ENCODE data around the gene EML3. TPM values are rescaled to one million over a fixed set of nuclear protein-coding genes. Genes with fewer than 3 reads are reported as not detected.

Gene EML3
- total RNA-seq, 1 experiment from 2014 or later, result 43.7 TPM

- BruUV-seq (replicated peaks), result no TSS peak
- Mint-ChIP-seq H3K27ac (ENCODE audit: low read depth, unreplicated experiment) (no peak overlapping the region), H3K36me3 (ENCODE audit: insufficient read depth, unreplicated experiment) (peaks cover 40% of the 10 kb centered on the region), H3K9me3 (ENCODE audit: unreplicated experiment) (no peaks in the 10 kb centered on the region), H3K4me1 (ENCODE audit: insufficient read depth, unreplicated experiment) (peaks cover 9% of the 10 kb centered on the region), H3K27me3 (ENCODE audit: insufficient read depth, unreplicated experiment) (no peaks in the 10 kb centered on the region), H3K4me3 (ENCODE audit: unreplicated experiment) (no peak overlapping the region)
- DNase-seq (ENCODE audit: unreplicated experiment), result no peak
- ChIA-PET CTCF (interaction anchor here (0.5 to 1.2 kb wide), 6 partner anchors 16 to 587 kb away, joined by 3 to 5 read pairs (median 4); partner anchors contain the start of gene B3GAT3), POLR2A (interaction anchor here (0.7 to 7.1 kb wide), 10 partner anchors 18 to 79 kb away, joined by 3 to 98 read pairs (median 4); partner anchors contain the start of genes B3GAT3, C11orf98, CSKMT and EEF1G)
- intact Hi-C loops (cut with micrococcal nuclease), result loop anchor here (5.0 kb wide), 1 partner anchor 36 kb away; the partner anchor contains the start of genes EML3 and ROM1
- TF ChIP-seq, protein P1, sequence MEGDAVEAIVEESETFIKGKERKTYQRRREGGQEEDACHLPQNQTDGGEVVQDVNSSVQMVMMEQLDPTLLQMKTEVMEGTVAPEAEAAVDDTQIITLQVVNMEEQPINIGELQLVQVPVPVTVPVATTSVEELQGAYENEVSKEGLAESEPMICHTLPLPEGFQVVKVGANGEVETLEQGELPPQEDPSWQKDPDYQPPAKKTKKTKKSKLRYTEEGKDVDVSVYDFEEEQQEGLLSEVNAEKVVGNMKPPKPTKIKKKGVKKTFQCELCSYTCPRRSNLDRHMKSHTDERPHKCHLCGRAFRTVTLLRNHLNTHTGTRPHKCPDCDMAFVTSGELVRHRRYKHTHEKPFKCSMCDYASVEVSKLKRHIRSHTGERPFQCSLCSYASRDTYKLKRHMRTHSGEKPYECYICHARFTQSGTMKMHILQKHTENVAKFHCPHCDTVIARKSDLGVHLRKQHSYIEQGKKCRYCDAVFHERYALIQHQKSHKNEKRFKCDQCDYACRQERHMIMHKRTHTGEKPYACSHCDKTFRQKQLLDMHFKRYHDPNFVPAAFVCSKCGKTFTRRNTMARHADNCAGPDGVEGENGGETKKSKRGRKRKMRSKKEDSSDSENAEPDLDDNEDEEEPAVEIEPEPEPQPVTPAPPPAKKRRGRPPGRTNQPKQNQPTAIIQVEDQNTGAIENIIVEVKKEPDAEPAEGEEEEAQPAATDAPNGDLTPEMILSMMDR (IDR thresholded peaks at IDR 0.05; ENCODE audit: unreplicated experiment), result no peak
Measured at GRCh38 chr11:62648185-62648966, 35.8 kb upstream of the EML3 start.

GRCh38 chr11:62647609-62648005, 35.0 kb upstream of the EML3 start:
- Mint-ChIP-seq H3K36me3 (ENCODE audit: insufficient read depth, unreplicated experiment) (peaks cover 47% of the 10 kb centered on the region), H3K27me3 (ENCODE audit: insufficient read depth, unreplicated experiment) (no peaks in the 10 kb centered on the region), H3K27ac (ENCODE audit: low read depth, unreplicated experiment) (no peak overlapping the region), H3K4me3 (ENCODE audit: unreplicated experiment) (no peak overlapping the region), H3K9me3 (ENCODE audit: unreplicated experiment) (no peaks in the 10 kb centered on the region), H3K4me1 (ENCODE audit: insufficient read depth, unreplicated experiment) (peaks cover 6% of the 10 kb centered on the region)
- POLR2A ChIA-PET, result interaction anchor here (0.7 to 7.1 kb wide), 6 partner anchors 19 to 64 kb away, joined by 3 to 98 read pairs (median 18); partner anchors contain the start of genes B3GAT3, C11orf98, CSKMT and TUT1
- CTCF ChIA-PET, result interaction anchor here (0.6 to 1.1 kb wide), 3 partner anchors 18 to 566 kb away, joined by 3 to 4 read pairs (median 3); no protein-coding TSS in a partner anchor
- no TSS peak for BruUV-seq (replicated peaks)
- no peak for DNase-seq (ENCODE audit: unreplicated experiment)
- TF ChIP-seq, protein P1 (IDR thresholded peaks at IDR 0.05; ENCODE audit: unreplicated experiment), result no peak
- intact Hi-C loops (cut with micrococcal nuclease), result loop anchor here (5.0 kb wide), 1 partner anchor 35 kb away; the partner anchor contains the start of genes EML3 and ROM1

DNA sequence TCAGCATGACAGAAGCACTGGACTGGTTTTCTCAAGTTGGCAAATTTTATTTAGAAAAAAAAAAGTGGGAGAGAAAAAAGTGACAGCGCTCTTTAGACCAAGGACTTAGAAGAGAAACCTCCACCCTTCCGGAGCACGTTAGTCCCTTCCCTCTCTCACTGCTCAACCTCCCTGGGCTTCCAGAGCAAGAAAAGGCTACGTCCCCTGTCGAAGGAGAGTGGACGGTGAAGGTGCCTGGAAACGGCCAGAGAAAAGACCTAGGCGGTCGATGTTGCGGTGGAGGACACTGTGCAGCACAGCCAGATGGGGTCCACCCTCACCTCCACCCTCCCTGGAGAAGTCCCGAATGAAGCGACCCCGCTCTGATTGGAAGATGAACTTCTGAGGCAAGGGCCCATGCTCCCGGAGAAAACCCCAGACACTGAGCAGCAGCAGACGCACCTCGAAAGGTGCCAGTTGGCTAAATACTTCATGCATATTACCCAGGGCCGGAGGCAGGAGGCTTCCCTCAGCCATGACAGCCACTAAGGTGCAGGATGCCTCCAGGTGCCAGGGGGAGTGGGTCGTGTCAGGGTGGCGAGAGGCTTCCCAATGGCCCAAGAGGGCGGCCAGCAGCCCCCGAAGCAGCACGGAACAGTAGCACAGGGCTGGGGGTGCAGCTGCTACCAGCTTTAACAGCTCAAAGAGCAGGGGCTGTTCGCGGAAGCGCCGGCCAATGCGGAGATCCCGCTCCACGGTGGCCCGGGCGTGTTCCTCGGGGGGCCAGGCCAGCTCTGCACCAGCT, 34.4 kb upstream of the EML3 start:
- BruUV-seq (replicated peaks), result no TSS peak
- Mint-ChIP-seq H3K4me1 (ENCODE audit: insufficient read depth, unreplicated experiment) (no peaks in the 10 kb centered on the region), H3K27me3 (ENCODE audit: insufficient read depth, unreplicated experiment) (no peaks in the 10 kb centered on the region), H3K9me3 (ENCODE audit: unreplicated experiment) (no peaks in the 10 kb centered on the region), H3K4me3 (ENCODE audit: unreplicated experiment) (peak overlapping the region; percentile 95), H3K36me3 (ENCODE audit: insufficient read depth, unreplicated experiment) (peaks cover 53% of the 10 kb centered on the region), H3K27ac (ENCODE audit: low read depth, unreplicated experiment) (peak overlapping the region; percentile 92)
- TF ChIP-seq, protein P1 (IDR thresholded peaks at IDR 0.05; ENCODE audit: unreplicated experiment), result no peak
- ChIA-PET CTCF (interaction anchor here (0.6 to 1.5 kb wide), 5 partner anchors 10 to 566 kb away, joined by 3 to 8 read pairs (median 3); no protein-coding TSS in a partner anchor), POLR2A (interaction anchor here (0.6 to 7.1 kb wide), 22 partner anchors 8 to 668 kb away, joined by 3 to 98 read pairs (median 7); partner anchors contain the start of genes AHNAK, B3GAT3, C11orf98 and CSKMT)
- no peak for DNase-seq (ENCODE audit: unreplicated experiment)
- intact Hi-C loops (cut with micrococcal nuclease), result loop anchor here (5.0 kb wide), 1 partner anchor 35 kb away; the partner anchor contains the start of genes EML3 and ROM1
